Endothelial cell of umbilical vein (primary cell): Measurements from ENCODE around the gene CNDP1. TPM values are rescaled to one million over a fixed set of nuclear protein-coding genes. Genes with fewer than 3 reads are reported as not detected.

Experiments
- BruUV-seq: library from RNA; stranded (reverse); fragments of 400-500 nt; replicated peaks from 2 replicates; lab custom pipeline; 2021; lab: Mats Ljungman, UMichigan
- CTCF ChIA-PET: fragments of 300-600, 350-600 bp; sonication (Branson Sonifier 250); formaldehyde crosslinking; loops from one replicate; lab custom pipeline; 2021; ENCODE audit warnings: antibody characterized with exemption, inconsistent platforms; lab: Charles Lee
- POLR2A ChIA-PET: fragments of 300-600, 350-600 bp; sonication (Branson Sonifier 250); formaldehyde crosslinking; loops from one replicate; lab custom pipeline; 2021; ENCODE audit warnings: antibody characterized with exemption, inconsistent platforms; lab: Charles Lee
- DNase-seq: peaks from one replicate; pipeline ENCODE4 v3.0.0-alpha.2; 2011; ENCODE audit warnings: low read depth, low spot score
- FAIRE-seq: peaks from 2 replicates; lab custom pipeline; 2011; peaks lifted over from hg19 to GRCh38; lab: Jason Lieb, UNC
- H2AFZ ChIP-seq: 2 replicates; pipeline ENCODE4 v1.6.0; 2012; ENCODE audit warnings: low read depth, low read length, control low read depth, inconsistent platforms
- H3K27ac ChIP-seq: 2 replicates; pipeline ENCODE4 v1.5.1; 2011; ENCODE audit warnings: low read depth, mild to moderate bottlenecking, control low read depth, low read length, moderate library complexity; ENCODE audit not compliant: insufficient read depth
- H3K27me3 ChIP-seq, 2 experiments: 2 replicates each; pipeline versions ENCODE4 v1.6.0 to v1.6.1; 2011; ENCODE audit warnings: low read length in 2 of 2, mixed read lengths in 1 of 2; ENCODE audit not compliant: control insufficient read depth in 2 of 2, insufficient read depth in 2 of 2
- H3K36me3 ChIP-seq, 2 experiments: 2 replicates in 1 of 2; 3 replicates in 1 of 2; pipeline ENCODE4 v1.5.1; 2011; ENCODE audit warnings: low read length in 2 of 2, mild to moderate bottlenecking in 1 of 2, moderate library complexity in 1 of 2; ENCODE audit not compliant: control insufficient read depth in 2 of 2, insufficient read depth in 2 of 2; ENCODE audit errors: extremely low read depth in 1 of 2
- H3K4me1 ChIP-seq: 3 replicates; pipeline ENCODE4 v1.5.1; 2011; ENCODE audit warnings: mild to moderate bottlenecking, low read length; ENCODE audit not compliant: control insufficient read depth, insufficient read depth; ENCODE audit errors: extremely low read depth
- H3K4me2 ChIP-seq: 2 replicates; pipeline ENCODE4 v1.6.1; 2011; ENCODE audit warnings: low read length, control low read depth, mixed read lengths; ENCODE audit not compliant: insufficient read depth
- H3K4me3 ChIP-seq, 3 experiments: fragments of 200-600 bp in 1 of 3; sonication (generic), shearing (Covaris generic) in 1 of 3; replicated peaks in 1 of 3; 2 replicates each; pipeline ENCODE4 v1.5.1; 2011 to 2016; ENCODE audit warnings: control low read depth in 3 of 3, low read length in 3 of 3, mild to moderate bottlenecking in 2 of 3, inconsistent platforms in 1 of 3, low read depth in 1 of 3, moderate library complexity in 1 of 3; ENCODE audit not compliant: insufficient read depth in 1 of 3
- H3K79me2 ChIP-seq: 2 replicates; pipeline ENCODE4 v1.6.0; 2012; ENCODE audit warnings: low read length, inconsistent platforms; ENCODE audit not compliant: control insufficient read depth, insufficient read depth
- H3K9ac ChIP-seq: replicated peaks from 2 replicates; pipeline ENCODE3; 2011; ENCODE audit warnings: low read length, control low read depth; ENCODE audit not compliant: insufficient read depth; ENCODE audit errors: extremely low read depth
- H3K9me1 ChIP-seq: replicated peaks from 3 replicates; pipeline ENCODE4 v1.6.0; 2011; ENCODE audit warnings: mild to moderate bottlenecking, low read length; ENCODE audit not compliant: control insufficient read depth, insufficient read depth; ENCODE audit errors: extremely low read depth
- H3K9me3 ChIP-seq: replicated peaks from 2 replicates; pipeline ENCODE4 v1.5.1; 2012; ENCODE audit warnings: low read length, inconsistent platforms; ENCODE audit not compliant: control insufficient read depth, insufficient read depth
- H4K20me1 ChIP-seq: replicated peaks from 2 replicates; pipeline ENCODE3; 2011; ENCODE audit warnings: mild to moderate bottlenecking, low read length; ENCODE audit not compliant: control insufficient read depth, insufficient read depth; ENCODE audit errors: extremely low read depth
- EZH2 ChIP-seq: IDR thresholded peaks from 2 replicates; pipeline ENCODE4 v1.6.1; 2012; ENCODE audit warnings: borderline replicate concordance, low read depth, mild to moderate bottlenecking, moderate library complexity, low read length, inconsistent platforms; ENCODE audit not compliant: severe bottlenecking
- FOS ChIP-seq: IDR thresholded peaks from 2 replicates; pipeline ENCODE4 v1.6.1; 2011; ENCODE audit warnings: mild to moderate bottlenecking, low read length, moderate library complexity, borderline replicate concordance; ENCODE audit not compliant: insufficient read depth
- JUN ChIP-seq: IDR thresholded peaks from 2 replicates; pipeline ENCODE4 v1.6.1; 2011; ENCODE audit warnings: borderline replicate concordance, low read depth; ENCODE audit not compliant: insufficient read length, insufficient read depth
- MYC ChIP-seq: IDR thresholded peaks from one replicate; pipeline ENCODE4 v1.6.1; 2011; ENCODE audit warnings: mild to moderate bottlenecking, low read depth, low read length
- POLR2A ChIP-seq: IDR thresholded peaks from 2 replicates; pipeline ENCODE4 v1.6.1; 2012; ENCODE audit warnings: low read depth, mild to moderate bottlenecking, control low read depth, low read length
- POLR2AphosphoS5 ChIP-seq: IDR thresholded peaks from 2 replicates; pipeline ENCODE4 v1.6.1; 2012; ENCODE audit warnings: low read depth, mild to moderate bottlenecking, control low read depth, low read length, moderate library complexity; ENCODE audit not compliant: insufficient read depth
- dilution Hi-C: fragments of 300-500 bp; cut with MboI; formaldehyde crosslinking; loops from one replicate; pipeline ENCODE4 v1.15.0; 2019; ENCODE audit warnings: low sequenced_read_pairs; ENCODE audit not compliant: extremely low pct_ligation_motif_present
- intact Hi-C: fragments of 100-400 bp; cut with micrococcal nuclease; formaldehyde crosslinking; loops from one replicate; pipeline ENCODE4 v1.10.0; 2022
- polyA plus RNA-seq, 4 experiments: library from polyadenylated mRNA; depleted of rRNA in 3 of 4; stranded (reverse) in 3 of 4; unstranded in 1 of 4; fragments of >200 nt; gene quantifications; 2 replicates each; pipeline versions ENCODE4 v1.2.1 to v1.2.3, GENCODE V29; 2011 to 2012; ENCODE audit warnings: missing spikeins in 1 of 4
- total RNA-seq: library from RNA; stranded (reverse); gene quantifications from 2 replicates; pipeline ENCODE4 v1.2.3, GENCODE V29; 2021
- TF ChIP-seq, protein P1 (sequence below), 2 donors: IDR thresholded peaks; 1 replicate in 1 of 2; 2 replicates in 1 of 2; pipeline ENCODE4 v1.5.1; 2011; ENCODE audit warnings: low read length in 2 of 2, mild to moderate bottlenecking in 2 of 2, moderate library complexity in 2 of 2, control low read depth in 1 of 2, inconsistent platforms in 1 of 2, low read depth in 1 of 2; ENCODE audit not compliant: insufficient read depth in 1 of 2; ENCODE audit errors: extremely low read depth in 1 of 2
- TF ChIP-seq, protein P2 (sequence below): IDR thresholded peaks from 2 replicates; pipeline ENCODE4 v1.6.1; 2011; ENCODE audit not compliant: insufficient read depth, insufficient read length

Gene CNDP1
- total and polyA plus RNA-seq, 2 donors (not counting 3 experiments of a cell fraction or from before 2014, with no cell fraction given) = not detected

DNA sequence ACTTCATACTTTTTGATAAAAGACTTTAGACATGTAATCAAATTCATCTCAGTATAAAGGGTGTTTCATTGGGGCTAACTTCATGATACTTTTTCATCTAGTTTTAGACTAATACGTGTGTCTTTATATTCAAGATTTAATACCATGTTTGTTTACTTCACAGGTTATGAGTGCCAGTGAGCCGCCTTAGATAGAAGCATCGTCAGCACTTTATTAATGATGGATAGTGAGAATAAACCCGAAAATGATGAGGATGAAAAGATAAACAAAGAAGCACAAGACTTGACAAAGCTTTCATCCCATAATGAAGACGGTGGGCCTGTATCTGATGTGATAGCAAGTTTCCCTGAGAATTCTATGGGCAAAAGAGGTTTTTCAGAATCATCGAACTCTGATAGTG, 96.5 kb downstream of the CNDP1 start:
- CTCF ChIA-PET = interaction anchor here (1.1 kb wide), 1 partner anchor 22 kb away, joined by 3 read pairs; no protein-coding TSS in a partner anchor
- Histone ChIP-seq H3K4me3 (no peak overlapping the region), H3K9ac (no peak overlapping the region), H3K36me3 (peaks cover 0 to 6% of the 10 kb centered on the region in 2 experiments), H3K9me1 (peaks cover 3% of the 10 kb centered on the region), H3K27ac (no peak overlapping the region), H3K79me2 (peaks cover 7% of the 10 kb centered on the region), H3K9me3 (no peaks in the 10 kb centered on the region), H3K4me1 (peaks cover 14% of the 10 kb centered on the region), H2AFZ (no peak overlapping the region), H4K20me1 (no peaks in the 10 kb centered on the region), H3K4me2 (no peak overlapping the region), H3K27me3 (no peaks in the 10 kb centered on the region)
- TF ChIP-seq, protein P1, sequence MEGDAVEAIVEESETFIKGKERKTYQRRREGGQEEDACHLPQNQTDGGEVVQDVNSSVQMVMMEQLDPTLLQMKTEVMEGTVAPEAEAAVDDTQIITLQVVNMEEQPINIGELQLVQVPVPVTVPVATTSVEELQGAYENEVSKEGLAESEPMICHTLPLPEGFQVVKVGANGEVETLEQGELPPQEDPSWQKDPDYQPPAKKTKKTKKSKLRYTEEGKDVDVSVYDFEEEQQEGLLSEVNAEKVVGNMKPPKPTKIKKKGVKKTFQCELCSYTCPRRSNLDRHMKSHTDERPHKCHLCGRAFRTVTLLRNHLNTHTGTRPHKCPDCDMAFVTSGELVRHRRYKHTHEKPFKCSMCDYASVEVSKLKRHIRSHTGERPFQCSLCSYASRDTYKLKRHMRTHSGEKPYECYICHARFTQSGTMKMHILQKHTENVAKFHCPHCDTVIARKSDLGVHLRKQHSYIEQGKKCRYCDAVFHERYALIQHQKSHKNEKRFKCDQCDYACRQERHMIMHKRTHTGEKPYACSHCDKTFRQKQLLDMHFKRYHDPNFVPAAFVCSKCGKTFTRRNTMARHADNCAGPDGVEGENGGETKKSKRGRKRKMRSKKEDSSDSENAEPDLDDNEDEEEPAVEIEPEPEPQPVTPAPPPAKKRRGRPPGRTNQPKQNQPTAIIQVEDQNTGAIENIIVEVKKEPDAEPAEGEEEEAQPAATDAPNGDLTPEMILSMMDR (IDR thresholded peaks at IDR 0.05; ENCODE audit: extremely low read depth in 1 of 2, insufficient read depth in 1 of 2, low read depth in 1 of 2, low read length in 2 of 2) = no peak
- no peak for TF ChIP-seq POLR2A
- no peak for TF ChIP-seq POLR2AphosphoS5
- TF ChIP-seq MYC = no peak
- no peak for TF ChIP-seq FOS
- no peak for TF ChIP-seq EZH2
- no peak for TF ChIP-seq JUN
- TF ChIP-seq, protein P2, sequence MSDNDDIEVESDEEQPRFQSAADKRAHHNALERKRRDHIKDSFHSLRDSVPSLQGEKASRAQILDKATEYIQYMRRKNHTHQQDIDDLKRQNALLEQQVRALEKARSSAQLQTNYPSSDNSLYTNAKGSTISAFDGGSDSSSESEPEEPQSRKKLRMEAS = no peak
- DNase-seq (no peak), FAIRE-seq (no peak)
- intact Hi-C loops (no loop called here), dilution Hi-C loops (no loop called here)
- POLR2A ChIA-PET = no interaction called here
- no TSS peak for BruUV-seq
